H9 (cell line): ENCODE measurements around the gene BUB3. TPM values are rescaled to one million over a fixed set of nuclear protein-coding genes. Genes with fewer than 3 reads are reported as not detected.
A peak's percentile ranks its signal among the peaks of the same experiment; 100 is the strongest.

Source experiments
- DNase-seq: peaks from one replicate; pipeline ENCODE4 v3.0.0-alpha.2; 2017
- H2AFZ ChIP-seq: one replicate; pipeline ENCODE4 v1.6.1; 2013; ENCODE audit warnings: mild to moderate bottlenecking, low read length, control low read depth, moderate library complexity
- H2AK5ac ChIP-seq: 2 replicates; pipeline ENCODE4 v1.6.1; 2013; ENCODE audit warnings: low read length, control low read depth, mixed read lengths; ENCODE audit not compliant: insufficient read length
- H2BK120ac ChIP-seq: one replicate; pipeline ENCODE4 v1.6.1; 2013; ENCODE audit warnings: low read depth, mild to moderate bottlenecking, low read length, control low read depth, inconsistent platforms; ENCODE audit not compliant: poor library complexity, severe bottlenecking
- H2BK12ac ChIP-seq: 2 replicates; pipeline ENCODE4 v1.6.1; 2013; ENCODE audit warnings: low read length, control low read depth, mixed read lengths, low read depth; ENCODE audit not compliant: insufficient read length
- H2BK15ac ChIP-seq: 2 replicates; pipeline ENCODE4 v1.6.1; 2013; ENCODE audit warnings: low read depth, low read length, control low read depth
- H2BK20ac ChIP-seq: one replicate; pipeline ENCODE4 v1.6.1; 2013; ENCODE audit warnings: low read depth, mild to moderate bottlenecking, low read length, control low read depth, inconsistent platforms; ENCODE audit not compliant: poor library complexity, severe bottlenecking
- H2BK5ac ChIP-seq: 2 replicates; pipeline ENCODE4 v1.6.1; 2013; ENCODE audit warnings: low read length, control low read depth, mixed read lengths; ENCODE audit not compliant: insufficient read length
- H3K14ac ChIP-seq: 2 replicates; pipeline ENCODE4 v1.6.1; 2013; ENCODE audit warnings: low read length, control low read depth; ENCODE audit not compliant: insufficient read depth
- H3K18ac ChIP-seq: 2 replicates; pipeline ENCODE4 v1.6.1; 2013; ENCODE audit warnings: low read depth, mild to moderate bottlenecking, mixed read lengths, low read length, control low read depth; ENCODE audit not compliant: insufficient read length
- H3K23ac ChIP-seq: 2 replicates; pipeline ENCODE4 v1.6.1; 2013; ENCODE audit warnings: low read length, control low read depth, mixed read lengths, low read depth; ENCODE audit not compliant: insufficient read length
- H3K23me2 ChIP-seq: 2 replicates; pipeline ENCODE4 v1.6.1; 2013; ENCODE audit warnings: low read depth, mild to moderate bottlenecking, mixed read lengths, low read length, control low read depth; ENCODE audit not compliant: insufficient read length, poor library complexity, severe bottlenecking
- H3K27ac ChIP-seq: 2 replicates; pipeline ENCODE4 v1.5.1; 2013; ENCODE audit warnings: low read length, control low read depth, mixed read lengths, low read depth; ENCODE audit not compliant: insufficient read length
- H3K27me3 ChIP-seq: 2 replicates; pipeline ENCODE4 v1.6.1; 2013; ENCODE audit warnings: low read length, control low read depth, inconsistent platforms; ENCODE audit not compliant: insufficient read depth
- H3K4ac ChIP-seq: 2 replicates; pipeline ENCODE4 v1.6.1; 2013; ENCODE audit warnings: low read depth, mild to moderate bottlenecking, control low read depth, inconsistent platforms, low read length, moderate library complexity
- H3K4me1 ChIP-seq: 2 replicates; pipeline ENCODE4 v1.6.1; 2013; ENCODE audit warnings: low read length, control low read depth, inconsistent platforms; ENCODE audit not compliant: insufficient read depth
- H3K4me2 ChIP-seq: 2 replicates; pipeline ENCODE4 v1.6.1; 2013; ENCODE audit warnings: low read length, control low read depth, mixed read lengths; ENCODE audit not compliant: insufficient read length, insufficient read depth
- H3K56ac ChIP-seq: 2 replicates; pipeline ENCODE4 v1.6.1; 2013; ENCODE audit warnings: low read depth, mild to moderate bottlenecking, mixed read lengths, low read length, control low read depth; ENCODE audit not compliant: insufficient read length
- H3K79me1 ChIP-seq: 2 replicates; pipeline ENCODE4 v1.6.1; 2013; ENCODE audit warnings: low read depth, mild to moderate bottlenecking, moderate library complexity, low read length, control low read depth, inconsistent platforms; ENCODE audit not compliant: insufficient read depth, poor library complexity, severe bottlenecking
- H3K79me2 ChIP-seq: 2 replicates; pipeline ENCODE4 v1.6.1; 2013; ENCODE audit warnings: low read length, control low read depth, inconsistent platforms; ENCODE audit not compliant: insufficient read depth
- H3K9ac ChIP-seq: 2 replicates; pipeline ENCODE4 v1.6.1; 2013; ENCODE audit warnings: low read length, control low read depth, mixed read lengths; ENCODE audit not compliant: insufficient read length; ENCODE audit errors: extremely low read depth
- H3K9me3 ChIP-seq: one replicate; pipeline ENCODE4 v1.6.1; 2013; ENCODE audit warnings: low read depth, low read length, inconsistent platforms; ENCODE audit not compliant: control insufficient read depth
- H3T11ph ChIP-seq: one replicate; pipeline ENCODE4 v1.6.1; 2013; ENCODE audit warnings: mild to moderate bottlenecking, low read length, control low read depth, inconsistent platforms
- H4K20me1 ChIP-seq: one replicate; pipeline ENCODE4 v1.6.1; 2013; ENCODE audit not compliant: control insufficient read depth, insufficient read length, insufficient read depth
- H4K5ac ChIP-seq: 2 replicates; pipeline ENCODE4 v1.6.1; 2013; ENCODE audit warnings: low read depth, mild to moderate bottlenecking, mixed read lengths, low read length, control low read depth; ENCODE audit not compliant: insufficient read length
- H4K8ac ChIP-seq: replicated peaks from 2 replicates; pipeline ENCODE4 v1.6.1; 2013; ENCODE audit warnings: low read length, control low read depth, mixed read lengths, low read depth; ENCODE audit not compliant: insufficient read length
- H4K91ac ChIP-seq: 2 replicates; pipeline ENCODE4 v1.6.1; 2013; ENCODE audit warnings: low read depth, mild to moderate bottlenecking, moderate library complexity, mixed read lengths, low read length, control low read depth; ENCODE audit not compliant: insufficient read length
- H3K27ac Mint-ChIP-seq, 3 experiments: 2 replicates in 2 of 3; 3 replicates in 1 of 3; pipeline ENCODE4 v1.8.0; 2020 to 2021; ENCODE audit warnings: mixed read lengths in 3 of 3, mild to moderate bottlenecking in 1 of 3, moderate library complexity in 1 of 3
- H3K27me3 Mint-ChIP-seq: 2 replicates; pipeline ENCODE4 v1.8.0; 2021; ENCODE audit warnings: low read depth, mild to moderate bottlenecking, moderate library complexity, mixed read lengths
- H3K36me3 Mint-ChIP-seq, 3 experiments: 2 replicates in 2 of 3; 3 replicates in 1 of 3; pipeline ENCODE4 v1.8.0; 2020 to 2021; ENCODE audit warnings: low read depth in 3 of 3, mixed read lengths in 3 of 3; ENCODE audit not compliant: insufficient read depth in 1 of 3
- H3K4me1 Mint-ChIP-seq, 2 experiments: 2 replicates each; pipeline ENCODE4 v1.8.0; 2020; ENCODE audit warnings: mixed read lengths in 2 of 2
- H3K4me3 Mint-ChIP-seq, 2 experiments: 2 replicates in 1 of 2; 3 replicates in 1 of 2; pipeline ENCODE4 v1.8.0; 2020 to 2021; ENCODE audit warnings: mild to moderate bottlenecking in 2 of 2, mixed read lengths in 2 of 2, moderate library complexity in 1 of 2
- H3K9me3 Mint-ChIP-seq, 2 experiments: 2 replicates in 1 of 2; 3 replicates in 1 of 2; pipeline ENCODE4 v1.8.0; 2020; ENCODE audit warnings: mild to moderate bottlenecking in 2 of 2, mixed read lengths in 2 of 2, moderate library complexity in 1 of 2
- CTCF ChIP-seq: fragments of 200-600 bp; sonication (generic); conservative IDR thresholded peaks from 3 replicates; pipeline ENCODE4 v1.8.0; 2021; ENCODE audit warnings: antibody characterized with exemption, mild to moderate bottlenecking
- WGBS: extraction: QIAGEN DNeasy Blood & Tissue Kit; methylation state at CpG from one replicate; pipeline ENCODE4 v1.1.7; 2013; ENCODE audit warnings: missing lambda C conversion rate, low lambda C conversion rate, mixed read lengths; ENCODE audit not compliant: insufficient read length; ENCODE audit errors: extremely low coverage; 5-methylcytosine and 5-hydroxymethylcytosine counted together
- total RNA-seq: library from RNA; stranded (reverse); gene quantifications from 2 replicates; pipeline ENCODE4 v1.2.1, GENCODE V29; 2021

Gene BUB3
- total RNA-seq, 1 experiment from 2014 or later, result 200 TPM

DNA sequence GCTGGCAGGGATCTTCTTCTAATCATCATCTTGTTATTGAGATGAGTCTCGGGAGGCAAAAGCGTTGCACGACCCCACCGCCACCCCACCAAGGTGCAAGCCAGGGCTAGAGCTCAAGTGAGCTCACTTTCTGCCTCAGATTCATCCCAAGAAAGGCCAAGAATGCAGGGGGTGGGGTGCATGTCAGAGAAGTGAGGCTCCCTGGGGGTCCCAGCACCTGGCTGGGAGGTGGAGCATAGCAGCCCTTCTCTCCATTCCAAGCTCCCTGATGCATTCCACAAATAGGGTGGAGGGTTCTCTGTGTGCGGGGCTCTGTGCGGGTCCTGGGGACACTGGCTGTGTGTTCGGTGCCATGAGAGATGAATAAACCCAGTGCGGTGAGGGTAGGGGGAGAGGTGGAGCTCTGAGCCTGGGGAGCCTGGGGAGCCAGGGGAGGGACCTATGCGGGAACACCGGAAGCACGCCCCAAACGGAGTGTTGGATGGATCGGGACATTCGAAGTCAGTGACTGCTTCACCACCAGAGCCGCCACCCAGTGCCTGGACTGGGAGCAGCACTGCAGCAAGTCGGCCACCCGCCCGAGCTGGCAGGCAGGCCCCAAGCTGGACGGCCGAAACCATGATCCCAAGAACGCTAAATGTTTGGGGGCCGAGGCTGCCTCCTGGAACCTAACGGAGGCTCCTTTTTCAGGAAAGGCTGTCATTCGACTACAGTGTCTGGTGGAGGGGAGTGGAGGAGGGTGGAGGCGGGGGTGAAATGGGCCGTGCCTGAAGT, 36.4 kb upstream of the BUB3 start:
- no peaks in the 10 kb centered on the region; the same call in 1 of the 2 replicates for H3K4me1 ChIP-seq
- no peak overlapping the region for H4K8ac ChIP-seq
- no CpG with 5 or more reads among the region's 26 CpGs for WGBS
- H3K27me3 Mint-ChIP-seq, result peaks cover 49% of the 10 kb centered on the region
- no peaks in the 10 kb centered on the region for H3K9me3 ChIP-seq
- no peaks in the 10 kb centered on the region for H3K79me2 ChIP-seq
- H3K4ac ChIP-seq, result no peak overlapping the region
- H3K79me1 ChIP-seq, result no peaks in the 10 kb centered on the region
- no peak overlapping the region for H3K18ac ChIP-seq
- H3K56ac ChIP-seq, result no peak overlapping the region
- peak overlapping the region; percentile 17 for H3K4me2 ChIP-seq
- no peaks in the 10 kb centered on the region for H3K9me3 Mint-ChIP-seq
- peak; percentile 84 for DNase-seq
- H2BK20ac ChIP-seq, result no peak overlapping the region
- no peak overlapping the region for H2BK12ac ChIP-seq
- no peak overlapping the region; the same call in 1 of the 2 replicates for H3K14ac ChIP-seq
- no peak overlapping the region for H2BK15ac ChIP-seq
- H4K91ac ChIP-seq, result no peak overlapping the region
- no peak overlapping the region for H2AFZ ChIP-seq
- no peaks in the 10 kb centered on the region; the same call in 1 of the 2 replicates for H3K27me3 ChIP-seq
- peaks cover 20 to 21% of the 10 kb centered on the region in 2 experiments for H3K4me1 Mint-ChIP-seq
- no peak overlapping the region for H2BK5ac ChIP-seq
- H4K20me1 ChIP-seq, result no peaks in the 10 kb centered on the region
- TF ChIP-seq CTCF, result peak; percentile 39; the same call in 2 of the 3 replicates
- H2AK5ac ChIP-seq, result no peak overlapping the region
- H3K23me2 ChIP-seq, result no peaks in the 10 kb centered on the region
- no peak overlapping the region for H4K5ac ChIP-seq
- no peaks in the 10 kb centered on the region for H3K36me3 Mint-ChIP-seq
- H3T11ph ChIP-seq, result no peak overlapping the region
- H3K27ac ChIP-seq, result no peak overlapping the region
- H3K23ac ChIP-seq, result no peak overlapping the region
- H3K9ac ChIP-seq, result no peak overlapping the region
- peak overlapping the region in 1 of 3 experiments; percentile 55; a peak in 1 of 7 replicates for H3K27ac Mint-ChIP-seq
- no peak overlapping the region for H2BK120ac ChIP-seq
- peak overlapping the region; percentile 46; a peak in 3 of 5 replicates for H3K4me3 Mint-ChIP-seq
